ENCODE data around the gene PCNX3. TPM values are rescaled to one million over a fixed set of nuclear protein-coding genes. Genes with fewer than 3 reads are reported as not detected.

The PCNX3 gene
- total RNA-seq, 1 donor from 2014 or later: 4.7 TPM

DNA sequence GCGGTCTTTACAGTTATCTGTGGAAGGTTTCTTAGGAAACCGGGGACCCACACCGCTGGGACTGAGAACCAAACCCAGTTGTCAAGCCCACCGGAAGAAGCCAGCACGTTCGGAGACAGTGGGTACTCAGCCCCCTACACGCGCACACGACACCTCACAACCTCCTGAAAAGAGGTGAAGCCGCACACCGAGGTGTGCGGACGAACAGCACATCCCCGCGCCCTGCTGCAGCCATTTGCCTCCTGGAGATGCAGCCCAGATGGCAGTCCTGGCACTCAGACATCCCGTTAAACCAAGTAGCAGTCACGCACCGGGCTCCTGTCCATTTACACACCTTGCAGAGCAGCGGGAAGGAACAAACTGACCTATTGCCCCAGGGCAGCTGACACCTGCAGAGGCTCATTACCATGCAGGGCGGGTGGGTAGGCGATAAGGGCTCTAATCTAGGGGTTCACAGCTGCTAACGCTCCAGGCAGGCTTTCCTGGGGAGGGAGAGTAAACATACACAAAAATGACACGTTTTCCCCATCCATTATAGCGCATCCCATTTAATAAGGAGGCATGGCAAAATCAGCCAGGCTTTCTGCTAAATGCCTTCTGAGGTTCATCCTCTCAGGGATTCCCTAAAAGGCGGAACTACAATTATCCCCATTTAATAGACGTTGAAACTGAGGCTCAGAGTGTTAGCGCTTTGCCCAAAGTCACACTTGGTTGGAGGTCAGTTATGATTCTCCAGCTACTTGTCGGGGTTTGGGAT, 40.6 kb upstream of the PCNX3 start:
- Histone ChIP-seq H3K9ac (ENCODE audit: low read depth in 1 of 3, low read length in 3 of 3) (peak overlapping the region; percentile 40 to 75 (median 60)), H3K9me3 (ENCODE audit: control insufficient read depth in 3 of 3, low read length in 3 of 3) (no peaks in the 10 kb centered on the region), H3K36me3 (ENCODE audit: control insufficient read depth in 3 of 3, insufficient read depth in 3 of 3, low read length in 3 of 3) (peaks cover 18 to 23% (median 19%) of the 10 kb centered on the region in 3 donors), H3K4me1 (ENCODE audit: control insufficient read depth in 3 of 3, insufficient read depth in 3 of 3, low read length in 3 of 3) (peaks cover 75 to 78% (median 75%) of the 10 kb centered on the region in 3 donors), H3K27me3 (ENCODE audit: control insufficient read depth in 3 of 3, insufficient read depth in 3 of 3, low read length in 3 of 3) (no peaks in the 10 kb centered on the region), H3K27ac (ENCODE audit: low read depth, low read length) (peak overlapping the region; percentile 100), H3K4me3 (ENCODE audit: low read length in 3 of 3) (peak overlapping the region; percentile 62 to 74 (median 67))

DNA sequence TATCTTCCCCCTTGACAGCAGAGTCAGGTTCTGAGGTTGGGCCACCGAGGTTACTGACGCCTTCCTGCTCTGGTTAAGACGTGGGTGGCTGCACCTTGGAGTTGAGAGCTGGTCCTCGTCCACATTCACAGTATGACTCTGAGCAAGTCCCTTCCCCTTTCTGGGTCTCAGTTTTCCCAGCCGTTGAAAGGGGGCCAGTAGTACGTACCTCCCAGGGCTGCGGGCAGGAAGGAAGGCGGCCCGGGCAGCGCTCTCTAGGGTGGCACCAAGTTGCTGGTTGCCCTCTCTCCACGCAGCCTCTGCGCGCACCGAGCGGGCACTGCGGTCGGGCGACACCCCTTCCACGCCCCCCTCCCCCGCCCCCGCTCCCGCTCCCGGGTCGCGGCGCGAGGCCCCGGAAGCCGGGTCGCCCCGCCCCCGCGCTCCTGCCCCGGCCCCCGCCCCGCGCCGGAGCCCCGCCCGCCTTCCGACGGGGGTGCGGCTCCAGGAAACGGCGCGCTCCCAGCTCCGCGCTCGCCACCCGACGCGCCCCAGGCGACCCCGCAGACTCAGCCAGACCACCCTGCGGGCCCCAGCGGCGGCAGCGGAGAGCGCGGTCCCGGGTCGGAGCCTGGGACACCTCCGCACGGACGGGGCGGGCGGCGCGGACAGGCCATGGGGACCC, 39.9 kb upstream of the PCNX3 start, which contains the start of gene EHBP1L1:
Gene EHBP1L1 (plus strand): TSS at position 486 of the 664 bp plus-strand sequence. CDS start 250 bp downstream, outside the sequence.
- peak within 1 kb of the TSS; percentile 99 to 100 (median 99) for H3K9ac ChIP-seq (ENCODE audit: low read depth in 1 of 3, low read length in 3 of 3)
- H3K9me3 ChIP-seq (ENCODE audit: control insufficient read depth in 3 of 3, low read length in 3 of 3): no peaks in the 10 kb centered on the region
- H3K36me3 ChIP-seq (ENCODE audit: control insufficient read depth in 3 of 3, insufficient read depth in 3 of 3, low read length in 3 of 3): peaks cover 25 to 30% (median 26%) of the 10 kb centered on the region in 3 donors
- H3K27me3 ChIP-seq (ENCODE audit: control insufficient read depth in 3 of 3, insufficient read depth in 3 of 3, low read length in 3 of 3): no peaks in the 10 kb centered on the region
- H3K27ac ChIP-seq (ENCODE audit: low read depth, low read length): peak within 1 kb of the TSS; percentile 100
- peak within 1 kb of the TSS; percentile 80 to 90 (median 88) for H3K4me3 ChIP-seq (ENCODE audit: low read length in 3 of 3)
- H3K4me1 ChIP-seq (ENCODE audit: control insufficient read depth in 3 of 3, insufficient read depth in 3 of 3, low read length in 3 of 3): peaks cover 75 to 79% (median 77%) of the 10 kb centered on the region in 3 donors

DNA sequence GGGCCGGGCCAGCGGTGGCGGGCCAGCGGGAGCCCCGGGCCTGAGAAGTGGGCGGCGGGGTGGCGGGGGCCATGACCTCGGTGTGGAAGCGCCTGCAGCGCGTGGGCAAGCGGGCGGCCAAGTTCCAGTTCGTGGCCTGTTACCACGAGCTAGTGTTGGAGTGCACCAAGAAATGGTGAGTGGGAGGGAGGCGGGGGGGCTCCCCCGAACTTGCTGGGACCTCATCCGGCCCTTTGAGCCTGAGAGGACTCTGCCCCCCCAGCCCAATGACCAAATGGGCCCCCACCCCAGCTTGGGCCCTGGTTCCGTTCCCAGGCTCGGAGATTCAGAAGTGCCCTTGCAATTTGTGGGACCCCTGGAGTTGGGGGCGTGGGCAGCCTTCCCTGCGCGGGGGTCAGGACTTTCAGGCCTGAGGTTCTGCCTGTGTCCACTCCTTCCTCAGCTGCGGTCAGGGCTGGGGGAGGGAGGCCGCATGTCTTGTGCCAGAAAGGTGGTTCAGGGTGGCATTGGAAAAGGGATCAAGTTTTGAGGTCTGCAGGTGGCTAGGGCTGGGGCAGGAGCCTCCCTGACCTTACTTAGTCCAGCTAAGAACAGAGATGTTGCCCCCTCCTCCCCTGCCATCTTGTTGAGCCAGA, 39.2 kb upstream of the PCNX3 start:
- peak overlapping the region; percentile 100 for H3K27ac ChIP-seq (ENCODE audit: low read depth, low read length)
- H3K4me1 ChIP-seq (ENCODE audit: control insufficient read depth in 3 of 3, insufficient read depth in 3 of 3, low read length in 3 of 3): peaks cover 69 to 77% (median 77%) of the 10 kb centered on the region in 3 donors
- H3K9ac ChIP-seq (ENCODE audit: low read depth in 1 of 3, low read length in 3 of 3): peak overlapping the region; percentile 99 to 100 (median 99)
- H3K27me3 ChIP-seq (ENCODE audit: control insufficient read depth in 3 of 3, insufficient read depth in 3 of 3, low read length in 3 of 3): no peaks in the 10 kb centered on the region
- peak overlapping the region; percentile 80 to 90 (median 88) for H3K4me3 ChIP-seq (ENCODE audit: low read length in 3 of 3)
- peaks cover 31 to 36% (median 32%) of the 10 kb centered on the region in 3 donors for H3K36me3 ChIP-seq (ENCODE audit: control insufficient read depth in 3 of 3, insufficient read depth in 3 of 3, low read length in 3 of 3)
- H3K9me3 ChIP-seq (ENCODE audit: control insufficient read depth in 3 of 3, low read length in 3 of 3): no peaks in the 10 kb centered on the region

DNA sequence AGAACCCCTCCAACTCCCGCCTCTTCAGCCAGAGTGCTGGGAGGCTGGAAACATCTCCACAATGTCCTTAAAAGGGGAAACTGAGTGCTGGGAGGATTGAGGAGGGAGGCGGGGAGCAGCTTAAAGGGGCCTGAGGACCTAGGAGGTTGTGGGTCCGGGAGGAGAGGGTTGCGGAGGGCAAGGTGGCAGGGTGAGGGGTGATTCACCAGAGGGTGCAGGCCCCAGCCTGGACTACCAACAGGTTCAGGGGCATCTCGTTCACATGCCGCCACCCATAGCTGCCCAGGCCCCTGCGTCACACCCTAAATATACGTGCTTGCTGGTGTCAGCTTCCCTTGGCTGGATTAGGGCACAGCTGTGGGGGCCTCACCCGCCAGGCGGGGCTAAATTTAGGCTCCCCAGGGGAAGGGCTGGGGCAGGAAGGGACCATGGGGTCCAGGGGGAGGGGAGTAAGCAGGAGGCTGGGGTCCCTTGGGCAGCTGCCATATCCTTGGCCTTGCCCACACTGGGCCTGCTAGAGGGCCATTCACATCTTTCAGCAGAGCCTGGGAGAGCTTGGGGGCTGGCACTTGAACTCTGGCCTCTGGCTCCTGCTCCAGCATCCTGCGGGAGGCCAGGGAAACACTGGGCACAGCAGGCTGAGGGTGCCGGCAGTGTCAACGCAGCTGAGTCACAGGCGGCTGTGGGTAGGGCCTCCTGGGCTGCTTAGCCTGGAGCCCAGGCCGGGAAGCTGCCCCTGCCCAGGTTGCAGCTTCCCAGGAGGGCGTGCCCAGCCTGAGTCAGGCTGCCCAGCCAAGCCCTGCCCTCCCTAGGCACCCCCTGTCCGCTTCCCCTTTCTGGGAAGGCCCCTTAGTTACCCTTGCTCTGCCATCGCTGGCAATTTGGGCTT, 38.5 kb upstream of the PCNX3 start:
- Histone ChIP-seq H3K27ac (ENCODE audit: low read depth, low read length) (peak overlapping the region; percentile 100), H3K27me3 (ENCODE audit: control insufficient read depth in 3 of 3, insufficient read depth in 3 of 3, low read length in 3 of 3) (no peaks in the 10 kb centered on the region), H3K9ac (ENCODE audit: low read depth in 1 of 3, low read length in 3 of 3) (peak overlapping the region; percentile 99 to 100 (median 99)), H3K36me3 (ENCODE audit: control insufficient read depth in 3 of 3, insufficient read depth in 3 of 3, low read length in 3 of 3) (peaks cover 38 to 44% (median 39%) of the 10 kb centered on the region in 3 donors), H3K9me3 (ENCODE audit: control insufficient read depth in 3 of 3, low read length in 3 of 3) (no peaks in the 10 kb centered on the region), H3K4me3 (ENCODE audit: low read length in 3 of 3) (peak overlapping the region; percentile 80 to 90 (median 88)), H3K4me1 (ENCODE audit: control insufficient read depth in 3 of 3, insufficient read depth in 3 of 3, low read length in 3 of 3) (peaks cover 61 to 77% (median 76%) of the 10 kb centered on the region in 3 donors)

DNA sequence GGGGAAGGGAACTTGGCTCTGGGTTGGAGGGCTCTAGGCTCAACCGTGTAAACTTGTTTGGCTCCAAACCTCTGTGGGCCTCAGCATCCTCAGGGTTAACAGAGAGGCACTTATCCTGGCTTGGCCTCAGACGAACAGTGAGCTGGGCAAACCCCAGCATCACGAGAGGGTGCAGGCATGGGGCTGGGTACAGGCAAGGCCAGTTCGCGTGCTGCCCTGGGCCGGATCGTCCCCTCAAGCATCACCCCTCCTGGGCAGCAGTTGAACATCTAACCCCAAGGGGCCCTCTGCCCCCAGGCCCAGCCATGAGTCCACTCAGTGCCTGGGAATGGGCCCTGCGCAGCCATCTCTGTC, 37.8 kb upstream of the PCNX3 start:
- peak overlapping the region; percentile 99 to 100 (median 99) for H3K9ac ChIP-seq (ENCODE audit: low read depth in 1 of 3, low read length in 3 of 3)
- H3K27ac ChIP-seq (ENCODE audit: low read depth, low read length): peak overlapping the region; percentile 100
- H3K9me3 ChIP-seq (ENCODE audit: control insufficient read depth in 3 of 3, low read length in 3 of 3): no peaks in the 10 kb centered on the region
- peak overlapping the region; percentile 80 to 90 (median 88) for H3K4me3 ChIP-seq (ENCODE audit: low read length in 3 of 3)
- H3K36me3 ChIP-seq (ENCODE audit: control insufficient read depth in 3 of 3, insufficient read depth in 3 of 3, low read length in 3 of 3): peaks cover 43 to 50% (median 45%) of the 10 kb centered on the region in 3 donors
- no peaks in the 10 kb centered on the region for H3K27me3 ChIP-seq (ENCODE audit: control insufficient read depth in 3 of 3, insufficient read depth in 3 of 3, low read length in 3 of 3)
- peaks cover 61 to 83% (median 77%) of the 10 kb centered on the region in 3 donors for H3K4me1 ChIP-seq (ENCODE audit: control insufficient read depth in 3 of 3, insufficient read depth in 3 of 3, low read length in 3 of 3)

DNA sequence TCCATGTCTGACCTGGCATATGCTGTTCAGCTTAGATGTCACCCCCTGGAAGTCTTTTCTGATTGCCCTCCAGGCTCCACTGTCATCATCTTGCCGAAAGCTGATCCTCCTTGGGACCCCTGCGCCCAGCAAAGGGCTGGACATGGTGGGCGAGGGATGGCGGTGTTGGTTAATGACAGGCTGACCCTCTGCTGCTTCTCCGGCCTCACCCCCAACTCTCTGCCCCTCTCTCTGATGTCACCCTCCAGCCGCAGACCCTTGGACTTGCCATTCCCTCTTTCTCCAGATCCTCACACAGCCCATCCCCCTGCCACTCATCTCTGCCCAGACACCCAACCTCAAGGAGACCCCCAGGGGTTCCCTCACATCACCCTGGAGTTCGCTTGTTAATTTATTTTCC, 37.4 kb upstream of the PCNX3 start:
- Histone ChIP-seq H3K9me3 (ENCODE audit: control insufficient read depth in 3 of 3, low read length in 3 of 3) (no peaks in the 10 kb centered on the region), H3K27me3 (ENCODE audit: control insufficient read depth in 3 of 3, insufficient read depth in 3 of 3, low read length in 3 of 3) (no peaks in the 10 kb centered on the region), H3K4me3 (ENCODE audit: low read length in 3 of 3) (peak overlapping the region; percentile 80 to 90 (median 88)), H3K4me1 (ENCODE audit: control insufficient read depth in 3 of 3, insufficient read depth in 3 of 3, low read length in 3 of 3) (peaks cover 57 to 84% (median 76%) of the 10 kb centered on the region in 3 donors), H3K9ac (ENCODE audit: low read depth in 1 of 3, low read length in 3 of 3) (peak overlapping the region; percentile 99 to 100 (median 99)), H3K36me3 (ENCODE audit: control insufficient read depth in 3 of 3, insufficient read depth in 3 of 3, low read length in 3 of 3) (peaks cover 47 to 52% (median 48%) of the 10 kb centered on the region in 3 donors), H3K27ac (ENCODE audit: low read depth, low read length) (peak overlapping the region; percentile 100)

DNA sequence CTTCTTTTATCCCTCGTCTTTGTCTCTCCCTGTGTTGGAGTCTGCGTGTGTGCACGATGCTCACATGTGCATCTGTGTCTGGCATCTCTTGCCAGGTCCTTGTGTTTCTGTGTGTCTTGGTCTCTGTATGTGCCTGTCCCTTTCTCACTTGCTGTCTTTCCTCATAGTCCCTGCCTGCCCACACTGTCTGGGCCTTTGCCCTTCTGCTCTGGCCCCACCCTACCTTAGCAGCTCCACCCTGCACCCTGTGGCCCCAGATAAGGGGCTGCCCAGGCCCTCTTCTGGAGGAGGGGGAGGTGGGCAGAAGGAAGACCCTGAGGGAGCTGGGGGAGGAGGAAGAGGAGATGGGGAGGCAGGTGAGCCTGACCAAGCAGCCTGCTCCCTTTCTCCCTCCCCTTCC, 36.9 kb upstream of the PCNX3 start:
- Histone ChIP-seq H3K27me3 (ENCODE audit: control insufficient read depth in 3 of 3, insufficient read depth in 3 of 3, low read length in 3 of 3) (no peaks in the 10 kb centered on the region), H3K4me3 (ENCODE audit: low read length in 3 of 3) (peak overlapping the region; percentile 80 to 90 (median 88)), H3K9ac (ENCODE audit: low read depth in 1 of 3, low read length in 3 of 3) (peak overlapping the region; percentile 99 to 100 (median 99)), H3K36me3 (ENCODE audit: control insufficient read depth in 3 of 3, insufficient read depth in 3 of 3, low read length in 3 of 3) (peaks cover 48 to 53% (median 49%) of the 10 kb centered on the region in 3 donors), H3K4me1 (ENCODE audit: control insufficient read depth in 3 of 3, insufficient read depth in 3 of 3, low read length in 3 of 3) (peaks cover 51 to 84% (median 73%) of the 10 kb centered on the region in 3 donors), H3K27ac (ENCODE audit: low read depth, low read length) (peak overlapping the region; percentile 100), H3K9me3 (ENCODE audit: control insufficient read depth in 3 of 3, low read length in 3 of 3) (no peaks in the 10 kb centered on the region)

DNA sequence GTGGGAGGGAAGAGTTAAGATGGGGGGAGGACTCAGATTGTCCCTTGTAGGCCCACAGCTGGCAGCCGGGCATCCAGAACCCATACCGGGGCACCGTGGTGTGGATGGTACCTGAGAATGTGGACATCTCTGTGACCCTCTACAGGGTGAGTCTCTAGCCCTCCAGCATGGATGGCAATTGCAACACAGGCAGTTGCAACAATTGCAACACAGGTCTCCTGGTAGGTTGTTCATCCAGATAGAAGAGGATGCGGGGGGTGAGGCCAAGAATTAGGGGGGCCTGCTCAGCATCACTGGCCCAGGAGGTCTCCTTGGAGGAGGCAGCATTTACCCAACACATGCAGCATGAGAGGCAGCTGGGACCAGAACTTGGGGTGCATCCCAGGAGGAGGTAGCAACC, 36.3 kb upstream of the PCNX3 start:
- H3K27ac ChIP-seq (ENCODE audit: low read depth, low read length): peak overlapping the region; percentile 100
- peaks cover 47 to 86% (median 75%) of the 10 kb centered on the region in 3 donors for H3K4me1 ChIP-seq (ENCODE audit: control insufficient read depth in 3 of 3, insufficient read depth in 3 of 3, low read length in 3 of 3)
- H3K27me3 ChIP-seq (ENCODE audit: control insufficient read depth in 3 of 3, insufficient read depth in 3 of 3, low read length in 3 of 3): no peaks in the 10 kb centered on the region
- H3K9ac ChIP-seq (ENCODE audit: low read depth in 1 of 3, low read length in 3 of 3): peak overlapping the region in 2 of 3 donors; percentile 28 to 99
- no peak overlapping the region for H3K4me3 ChIP-seq (ENCODE audit: low read length in 3 of 3)
- peaks cover 51 to 59% (median 55%) of the 10 kb centered on the region in 3 donors for H3K36me3 ChIP-seq (ENCODE audit: control insufficient read depth in 3 of 3, insufficient read depth in 3 of 3, low read length in 3 of 3)
- no peaks in the 10 kb centered on the region for H3K9me3 ChIP-seq (ENCODE audit: control insufficient read depth in 3 of 3, low read length in 3 of 3)
